ENCODE measurements around the gene JAG2.

DNA sequence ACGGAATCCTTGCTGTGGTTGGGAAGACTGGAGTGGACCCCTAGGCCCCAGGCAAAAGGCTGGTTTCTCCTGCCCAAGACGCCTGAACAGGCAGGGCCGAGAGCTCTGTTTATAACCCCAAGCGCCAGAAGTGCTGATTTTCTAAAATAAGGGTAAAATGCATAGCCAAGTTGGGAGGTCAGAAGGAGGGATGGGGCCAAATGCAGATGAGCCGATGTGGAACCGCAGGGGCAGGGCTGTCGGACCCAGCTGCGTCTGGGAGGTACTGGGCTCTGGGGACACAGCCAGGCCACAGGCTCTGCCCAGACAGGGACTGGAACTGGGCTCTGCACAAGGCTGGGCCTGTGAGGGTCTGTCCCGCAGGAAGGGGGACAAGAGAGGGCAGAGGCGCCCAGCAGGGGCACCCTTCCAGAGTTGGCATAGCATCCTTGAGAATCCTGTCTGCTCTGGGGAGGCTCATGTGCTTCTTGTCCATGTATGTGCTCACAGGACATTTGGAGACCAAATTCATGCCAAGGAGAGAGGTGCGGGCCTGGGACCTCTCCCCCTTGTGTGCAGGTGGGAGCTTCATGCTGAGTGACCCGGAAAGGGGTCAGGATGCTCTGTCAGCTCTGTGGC lies 49.1 kb downstream of the JAG2 start:
- TF ChIP-seq, protein P1, sequence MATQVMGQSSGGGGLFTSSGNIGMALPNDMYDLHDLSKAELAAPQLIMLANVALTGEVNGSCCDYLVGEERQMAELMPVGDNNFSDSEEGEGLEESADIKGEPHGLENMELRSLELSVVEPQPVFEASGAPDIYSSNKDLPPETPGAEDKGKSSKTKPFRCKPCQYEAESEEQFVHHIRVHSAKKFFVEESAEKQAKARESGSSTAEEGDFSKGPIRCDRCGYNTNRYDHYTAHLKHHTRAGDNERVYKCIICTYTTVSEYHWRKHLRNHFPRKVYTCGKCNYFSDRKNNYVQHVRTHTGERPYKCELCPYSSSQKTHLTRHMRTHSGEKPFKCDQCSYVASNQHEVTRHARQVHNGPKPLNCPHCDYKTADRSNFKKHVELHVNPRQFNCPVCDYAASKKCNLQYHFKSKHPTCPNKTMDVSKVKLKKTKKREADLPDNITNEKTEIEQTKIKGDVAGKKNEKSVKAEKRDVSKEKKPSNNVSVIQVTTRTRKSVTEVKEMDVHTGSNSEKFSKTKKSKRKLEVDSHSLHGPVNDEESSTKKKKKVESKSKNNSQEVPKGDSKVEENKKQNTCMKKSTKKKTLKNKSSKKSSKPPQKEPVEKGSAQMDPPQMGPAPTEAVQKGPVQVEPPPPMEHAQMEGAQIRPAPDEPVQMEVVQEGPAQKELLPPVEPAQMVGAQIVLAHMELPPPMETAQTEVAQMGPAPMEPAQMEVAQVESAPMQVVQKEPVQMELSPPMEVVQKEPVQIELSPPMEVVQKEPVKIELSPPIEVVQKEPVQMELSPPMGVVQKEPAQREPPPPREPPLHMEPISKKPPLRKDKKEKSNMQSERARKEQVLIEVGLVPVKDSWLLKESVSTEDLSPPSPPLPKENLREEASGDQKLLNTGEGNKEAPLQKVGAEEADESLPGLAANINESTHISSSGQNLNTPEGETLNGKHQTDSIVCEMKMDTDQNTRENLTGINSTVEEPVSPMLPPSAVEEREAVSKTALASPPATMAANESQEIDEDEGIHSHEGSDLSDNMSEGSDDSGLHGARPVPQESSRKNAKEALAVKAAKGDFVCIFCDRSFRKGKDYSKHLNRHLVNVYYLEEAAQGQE (IDR thresholded peaks at IDR 0.05; ENCODE audit: insufficient read depth in 1 of 2, low read depth in 2 of 2, low read length in 1 of 2), result no peak
- no peak for TF ChIP-seq POLR2AphosphoS5 (IDR thresholded peaks at IDR 0.05; ENCODE audit: low read depth, low read length)

All from Panc1 (cell line).